Measurements from ENCODE around the gene ACADS.

Gene ACADS

GRCh38 chr12:120702637-120703036 is 23.0 kb upstream of the ACADS start:
- DNase-seq (ENCODE audit: low read depth) = no peak

GRCh38 chr12:120703311-120703942 is 22.2 kb upstream of the ACADS start:
- no peak for DNase-seq (ENCODE audit: low read depth)

GRCh38 chr12:120705618-120706017 is 20.0 kb upstream of the ACADS start:
- no peak for DNase-seq (ENCODE audit: low read depth)

GRCh38 chr12:120706029-120706428 is 19.6 kb upstream of the ACADS start:
- DNase-seq (ENCODE audit: low read depth) = no peak

- DNase-seq (ENCODE audit: low read depth) = no peak
Measured at GRCh38 chr12:120708651-120709050, 17.0 kb upstream of the ACADS start.

- peak; percentile 42 for DNase-seq (ENCODE audit: low read depth)
Measured at GRCh38 chr12:120710031-120710804, 15.4 kb upstream of the ACADS start, which contains the start of gene UNC119B. Gene UNC119B, plus strand, starts transcription at chr12:120710458. Its CDS starts 17 bp downstream, at chr12:120710475.

GRCh38 chr12:120710805-120711296 is 14.8 kb upstream of the ACADS start:
- no peak for DNase-seq (ENCODE audit: low read depth)

- DNase-seq (ENCODE audit: low read depth) = no peak
Measured at GRCh38 chr12:120711411-120711810, 14.2 kb upstream of the ACADS start.

- no peak for DNase-seq (ENCODE audit: low read depth)
Measured at GRCh38 chr12:120712610-120713009, 13.0 kb upstream of the ACADS start.

GRCh38 chr12:120713861-120714482 is 11.7 kb upstream of the ACADS start:
- DNase-seq (ENCODE audit: low read depth) = peak; percentile 76

- no peak for DNase-seq (ENCODE audit: low read depth)
Measured at GRCh38 chr12:120718055-120718454, 7.6 kb upstream of the ACADS start.

GRCh38 chr12:120719072-120719471 is 6.6 kb upstream of the ACADS start:
- DNase-seq (ENCODE audit: low read depth) = no peak

- no peak for DNase-seq (ENCODE audit: low read depth)
Measured at GRCh38 chr12:120719496-120720233, 6.0 kb upstream of the ACADS start.

GRCh38 chr12:120720234-120720986 is 5.2 kb upstream of the ACADS start:
- peak; percentile 86 for DNase-seq (ENCODE audit: low read depth)

- no peak for DNase-seq (ENCODE audit: low read depth)
Measured at GRCh38 chr12:120720987-120721801, 4.4 kb upstream of the ACADS start.

GRCh38 chr12:120721866-120722265 is 3.8 kb upstream of the ACADS start:
- DNase-seq (ENCODE audit: low read depth) = no peak

- DNase-seq (ENCODE audit: low read depth) = no peak
Measured at GRCh38 chr12:120722784-120723183, 2.8 kb upstream of the ACADS start.

- DNase-seq (ENCODE audit: low read depth) = no peak
Measured at GRCh38 chr12:120724720-120725119, 906 bp upstream of the ACADS start.

GRCh38 chr12:120725151-120725658 is 421 bp upstream of the ACADS start:
- no peak for DNase-seq (ENCODE audit: low read depth)

- DNase-seq (ENCODE audit: low read depth) = no peak
Measured at GRCh38 chr12:120726510-120726793, 826 bp downstream of the ACADS start.

GRCh38 chr12:120726961-120727360 is 1.3 kb downstream of the ACADS start:
- no peak for DNase-seq (ENCODE audit: low read depth)
